CD4-positive, alpha-beta memory T cell (primary cell): Measurements from ENCODE around the gene C18orf32. TPM values are rescaled to one million over a fixed set of nuclear protein-coding genes. Genes with fewer than 3 reads are reported as not detected.

Source experiments
- CTCF ChIA-PET: fragments of 350-600 bp; sonication (Branson Sonifier 250); formaldehyde crosslinking; loops from one replicate; lab custom pipeline; 2021; ENCODE audit warnings: inconsistent platforms; ENCODE audit not compliant: partially characterized antibody; lab: Charles Lee
- POLR2A ChIA-PET: fragments of 350-600 bp; sonication (Branson Sonifier 250); formaldehyde crosslinking; loops from one replicate; lab custom pipeline; 2021; ENCODE audit not compliant: partially characterized antibody; lab: Charles Lee
- DNase-seq, 5 donors: peaks; one replicate each; pipeline versions ENCODE4 v3.0.0 to v3.0.0-alpha.2; 2020 to 2022; ENCODE audit warnings: mixed read lengths in 1 of 5
- H3K27ac ChIP-seq: one replicate; pipeline ENCODE4 v1.7.0; 2013; ENCODE audit warnings: low read depth, low read length
- H3K27me3 ChIP-seq: 2 replicates; pipeline ENCODE4 v1.7.0; 2013; ENCODE audit warnings: mild to moderate bottlenecking, low read length, moderate library complexity; ENCODE audit not compliant: insufficient read depth
- H3K36me3 ChIP-seq: 2 replicates; pipeline ENCODE4 v1.7.0; 2013; ENCODE audit warnings: mild to moderate bottlenecking, low read length, moderate library complexity; ENCODE audit not compliant: insufficient read depth
- H3K4me1 ChIP-seq: 2 replicates; pipeline ENCODE4 v1.7.0; 2013; ENCODE audit warnings: mild to moderate bottlenecking, low read length, moderate library complexity; ENCODE audit not compliant: insufficient read depth
- H3K4me3 ChIP-seq, 2 donors: one replicate each; pipeline ENCODE4 v1.7.0; 2013; ENCODE audit warnings: low read length in 2 of 2, mild to moderate bottlenecking in 1 of 2
- H3K9me3 ChIP-seq, 2 donors: one replicate each; pipeline ENCODE4 v1.7.0; 2013; ENCODE audit warnings: low read length in 2 of 2, control low read depth in 1 of 2; ENCODE audit not compliant: control insufficient read depth in 1 of 2
- H3K27ac Mint-ChIP-seq, 7 donors: one replicate each; pipeline ENCODE4 v1.8.0; 2020 to 2021; ENCODE audit warnings: mixed read lengths in 7 of 7, mild to moderate bottlenecking in 6 of 7, inconsistent platforms in 3 of 7, moderate library complexity in 3 of 7
- H3K27me3 Mint-ChIP-seq, 2 donors: one replicate each; pipeline ENCODE4 v1.8.0; 2020 to 2021; ENCODE audit warnings: mixed read lengths in 2 of 2
- H3K36me3 Mint-ChIP-seq, 2 donors: one replicate each; pipeline ENCODE4 v1.8.0; 2020 to 2021; ENCODE audit warnings: mixed read lengths in 2 of 2, inconsistent platforms in 1 of 2, mild to moderate bottlenecking in 1 of 2
- H3K4me1 Mint-ChIP-seq, 4 donors: one replicate each; pipeline ENCODE4 v1.8.0; 2020 to 2021; ENCODE audit warnings: mixed read lengths in 4 of 4, mild to moderate bottlenecking in 1 of 4
- H3K4me3 Mint-ChIP-seq, 8 donors: one replicate each; pipeline ENCODE4 v1.8.0; 2020 to 2021; ENCODE audit warnings: mixed read lengths in 8 of 8, mild to moderate bottlenecking in 7 of 8, moderate library complexity in 6 of 8, inconsistent platforms in 3 of 8
- H3K9me3 Mint-ChIP-seq, 8 donors: one replicate each; pipeline ENCODE4 v1.8.0; 2020 to 2021; ENCODE audit warnings: mixed read lengths in 8 of 8, mild to moderate bottlenecking in 5 of 8, inconsistent platforms in 3 of 8, moderate library complexity in 1 of 8
- intact Hi-C: fragments of 100-400 bp; cut with micrococcal nuclease; formaldehyde crosslinking; loops from one replicate; pipeline ENCODE4 v1.15.1; 2023
- polyA plus RNA-seq, 2 donors: library from polyadenylated mRNA; unstranded; fragments of 300-500 nt; fragmentation: Illumina TruSeq; gene quantifications; one replicate each; pipeline ENCODE4 v1.2.3, GENCODE V29; 2021
- total RNA-seq, 2 experiments: library from RNA; stranded (reverse); gene quantifications; one replicate each; pipeline ENCODE4 v1.2.3, GENCODE V29; 2021

The C18orf32 gene
- total and polyA plus RNA-seq, 4 experiments from 2014 or later = 48.7 to 138 (median 69.5) TPM

DNA sequence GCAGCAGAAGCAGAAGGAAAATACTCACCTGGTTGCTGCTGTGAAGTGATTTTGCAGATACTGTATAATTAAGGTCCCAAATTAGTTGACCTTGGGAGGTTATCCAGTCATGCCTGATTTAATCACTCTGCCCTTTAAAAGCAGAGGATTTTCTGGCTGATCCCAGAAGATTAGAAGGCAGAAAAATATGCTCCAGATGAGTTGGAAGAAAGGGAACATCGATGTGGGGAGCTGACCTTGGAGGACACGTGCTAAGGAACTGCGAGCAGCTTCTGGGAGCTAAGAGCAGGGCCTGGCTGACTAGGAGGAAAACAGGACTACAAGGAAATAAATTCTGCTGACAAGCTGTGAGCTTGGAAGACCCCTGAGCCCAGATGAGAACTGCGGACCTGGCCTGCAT is 13.3 kb downstream of the C18orf32 start:
- H3K36me3 Mint-ChIP-seq = peaks cover 5 to 14% of the 10 kb centered on the region in 2 donors
- no peak overlapping the region for H3K4me3 Mint-ChIP-seq
- DNase-seq = no peak
- H3K9me3 ChIP-seq = no peaks in the 10 kb centered on the region
- H3K27me3 ChIP-seq = no peaks in the 10 kb centered on the region
- no peak overlapping the region for H3K4me3 ChIP-seq
- H3K36me3 ChIP-seq = no peaks in the 10 kb centered on the region
- peaks cover 0 to 2% (median 0%) of the 10 kb centered on the region in 4 donors for H3K4me1 Mint-ChIP-seq
- POLR2A ChIA-PET = interaction anchor here (1.3 kb wide), 1 partner anchor 13 kb away, joined by 3 read pairs; the partner anchor contains the start of gene C18orf32
- intact Hi-C loops = no loop called here
- no peaks in the 10 kb centered on the region for H3K4me1 ChIP-seq
- H3K27ac ChIP-seq = no peak overlapping the region
- H3K27me3 Mint-ChIP-seq = peaks cover 7% of the 10 kb centered on the region in 2 donors
- H3K9me3 Mint-ChIP-seq = peaks cover 0 to 1% (median 0%) of the 10 kb centered on the region in 8 donors
- CTCF ChIA-PET = interaction anchor here (1.5 kb wide), 1 partner anchor 23 kb away, joined by 3 read pairs; no protein-coding TSS in a partner anchor
- no peak overlapping the region for H3K27ac Mint-ChIP-seq

DNA sequence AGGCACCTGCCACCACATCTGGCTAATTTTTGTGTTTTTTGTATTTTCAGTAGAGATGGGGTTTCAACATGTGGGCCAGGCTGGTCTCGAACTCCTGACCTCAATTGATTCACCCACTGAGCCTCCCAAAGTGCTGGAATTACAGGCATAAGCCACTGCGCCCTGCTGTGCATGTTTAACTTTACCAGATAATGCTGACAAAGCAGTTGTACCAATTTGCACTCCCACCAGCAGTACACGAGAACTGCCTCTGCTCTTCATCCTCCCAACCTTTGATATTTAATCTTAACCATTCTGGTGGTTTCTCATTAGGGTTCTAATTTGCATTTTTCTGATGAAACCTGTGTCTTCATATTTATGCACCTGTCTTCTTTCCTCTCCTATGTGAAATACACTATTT is 14.6 kb downstream of the C18orf32 start:
- Mint-ChIP-seq H3K27me3 (peaks cover 7 to 9% of the 10 kb centered on the region in 2 donors), H3K4me3 (no peak overlapping the region), H3K4me1 (peaks cover 0 to 2% (median 0%) of the 10 kb centered on the region in 4 donors), H3K36me3 (peaks cover 4 to 11% of the 10 kb centered on the region in 2 donors), H3K9me3 (peaks cover 0 to 1% (median 0%) of the 10 kb centered on the region in 8 donors), H3K27ac (no peak overlapping the region)
- ChIA-PET CTCF (no interaction called here), POLR2A (no interaction called here)
- intact Hi-C loops = no loop called here
- H3K4me1 ChIP-seq = no peaks in the 10 kb centered on the region
- no peak overlapping the region for H3K27ac ChIP-seq
- DNase-seq = no peak
- no peak overlapping the region for H3K4me3 ChIP-seq
- H3K27me3 ChIP-seq = no peaks in the 10 kb centered on the region
- no peaks in the 10 kb centered on the region for H3K36me3 ChIP-seq
- H3K9me3 ChIP-seq = no peaks in the 10 kb centered on the region

DNA sequence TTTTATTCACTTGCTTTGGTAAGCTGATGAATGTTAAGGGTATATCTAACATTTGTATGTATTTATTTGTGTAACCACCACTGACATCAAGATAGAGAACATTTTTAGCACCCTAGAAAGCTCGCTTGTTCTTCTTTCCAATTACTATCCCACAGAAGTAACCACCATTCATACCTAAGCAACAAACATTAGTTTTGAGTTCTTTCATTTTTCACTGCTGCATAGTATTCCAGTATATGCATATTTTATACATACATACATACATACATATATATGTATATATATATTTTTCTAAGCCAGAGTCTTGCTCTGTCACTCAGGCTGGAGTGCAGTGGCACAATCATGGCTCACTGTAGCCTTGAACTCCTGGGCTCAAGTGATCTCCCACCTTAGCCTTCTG is 15.5 kb downstream of the C18orf32 start:
- intact Hi-C loops = no loop called here
- Histone ChIP-seq H3K27me3 (no peaks in the 10 kb centered on the region), H3K9me3 (no peaks in the 10 kb centered on the region), H3K4me1 (no peaks in the 10 kb centered on the region), H3K36me3 (no peaks in the 10 kb centered on the region), H3K27ac (no peak overlapping the region), H3K4me3 (no peak overlapping the region)
- H3K4me1 Mint-ChIP-seq = peaks cover 0 to 2% (median 0%) of the 10 kb centered on the region in 4 donors
- peaks cover 7 to 9% of the 10 kb centered on the region in 2 donors for H3K27me3 Mint-ChIP-seq
- ChIA-PET POLR2A (interaction anchor here (1.0 kb wide), 1 partner anchor 16 kb away, joined by 3 read pairs; the partner anchor contains the start of gene C18orf32), CTCF (no interaction called here)
- no peak overlapping the region for H3K27ac Mint-ChIP-seq
- peaks cover 4% of the 10 kb centered on the region in 2 donors for H3K36me3 Mint-ChIP-seq
- H3K4me3 Mint-ChIP-seq = no peak overlapping the region
- DNase-seq = no peak
- H3K9me3 Mint-ChIP-seq = peaks cover 0 to 1% (median 0%) of the 10 kb centered on the region in 8 donors

DNA sequence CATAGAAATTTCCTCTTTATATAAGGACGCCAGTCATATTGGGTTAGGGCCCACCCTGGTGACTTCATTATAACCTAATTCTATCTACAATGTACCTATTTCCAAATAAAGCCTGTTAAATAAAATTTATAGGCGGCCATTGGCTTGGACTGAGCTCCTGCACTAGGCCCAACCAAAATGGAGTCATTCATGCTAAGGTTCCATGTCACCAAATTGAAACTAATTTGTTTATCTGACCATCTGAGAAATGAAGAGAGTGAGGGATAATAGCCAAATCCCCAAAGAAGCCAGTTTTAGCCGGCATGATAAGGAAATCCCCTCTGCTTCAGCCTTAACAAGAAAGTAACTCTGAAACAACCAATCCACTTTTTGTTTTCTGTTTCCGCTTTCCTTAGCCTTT is 19.4 kb downstream of the C18orf32 start:
- no peaks in the 10 kb centered on the region for H3K4me1 Mint-ChIP-seq
- CTCF ChIA-PET = interaction anchor here (1.1 kb wide), 1 partner anchor 8 kb away, joined by 4 read pairs; no protein-coding TSS in a partner anchor
- no peak for DNase-seq
- H3K27me3 Mint-ChIP-seq = peaks cover 7 to 9% of the 10 kb centered on the region in 2 donors
- no peaks in the 10 kb centered on the region for H3K36me3 Mint-ChIP-seq
- no peak overlapping the region for H3K4me3 ChIP-seq
- no peaks in the 10 kb centered on the region for H3K9me3 Mint-ChIP-seq
- intact Hi-C loops = no loop called here
- no peaks in the 10 kb centered on the region for H3K27me3 ChIP-seq
- POLR2A ChIA-PET = interaction anchor here (3.0 kb wide), 1 partner anchor 19 kb away, joined by 12 read pairs; the partner anchor contains the start of gene C18orf32
- H3K9me3 ChIP-seq = no peaks in the 10 kb centered on the region
- no peak overlapping the region for H3K4me3 Mint-ChIP-seq
- H3K27ac Mint-ChIP-seq = no peak overlapping the region
- no peak overlapping the region for H3K27ac ChIP-seq
- H3K4me1 ChIP-seq = no peaks in the 10 kb centered on the region
- no peaks in the 10 kb centered on the region for H3K36me3 ChIP-seq

DNA sequence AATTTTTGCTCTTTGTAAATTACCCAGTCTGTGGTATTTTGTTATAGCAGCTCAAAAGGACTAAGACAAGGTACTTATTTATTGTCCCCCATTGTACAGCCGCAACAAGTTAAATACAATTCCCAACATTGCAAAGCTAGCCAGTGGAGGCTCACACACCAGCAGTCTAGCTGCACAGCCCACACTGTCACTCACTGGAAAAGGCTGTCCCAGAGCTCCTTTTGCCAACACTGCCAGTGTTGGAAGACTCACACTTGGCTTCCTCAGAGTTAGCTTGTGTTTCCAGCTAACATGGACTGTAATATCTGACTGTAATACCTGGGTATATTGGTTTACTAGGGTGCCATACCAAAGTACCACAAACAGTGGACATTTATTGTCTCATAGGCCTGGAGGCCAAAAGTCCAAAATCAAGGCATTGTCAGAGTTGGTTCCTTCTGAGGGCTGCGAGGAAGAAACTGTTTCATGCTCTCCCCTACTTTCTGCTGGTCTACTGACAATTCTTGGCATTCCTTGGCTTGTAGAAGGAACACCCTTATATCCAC is 19.9 kb downstream of the C18orf32 start:
- H3K4me3 ChIP-seq = no peak overlapping the region
- POLR2A ChIA-PET = interaction anchor here (3.0 kb wide), 1 partner anchor 20 kb away, joined by 12 read pairs; the partner anchor contains the start of gene C18orf32
- H3K27me3 ChIP-seq = no peaks in the 10 kb centered on the region
- H3K27ac ChIP-seq = no peak overlapping the region
- H3K4me3 Mint-ChIP-seq = no peak overlapping the region
- H3K4me1 ChIP-seq = no peaks in the 10 kb centered on the region
- CTCF ChIA-PET = interaction anchor here (1.1 kb wide), 1 partner anchor 8 kb away, joined by 4 read pairs; no protein-coding TSS in a partner anchor
- H3K27me3 Mint-ChIP-seq = peaks cover 7 to 9% of the 10 kb centered on the region in 2 donors
- H3K9me3 Mint-ChIP-seq = no peaks in the 10 kb centered on the region
- intact Hi-C loops = no loop called here
- no peak overlapping the region for H3K27ac Mint-ChIP-seq
- DNase-seq = no peak
- no peaks in the 10 kb centered on the region for H3K36me3 ChIP-seq
- H3K36me3 Mint-ChIP-seq = no peaks in the 10 kb centered on the region
- no peaks in the 10 kb centered on the region for H3K9me3 ChIP-seq
- no peaks in the 10 kb centered on the region for H3K4me1 Mint-ChIP-seq

DNA sequence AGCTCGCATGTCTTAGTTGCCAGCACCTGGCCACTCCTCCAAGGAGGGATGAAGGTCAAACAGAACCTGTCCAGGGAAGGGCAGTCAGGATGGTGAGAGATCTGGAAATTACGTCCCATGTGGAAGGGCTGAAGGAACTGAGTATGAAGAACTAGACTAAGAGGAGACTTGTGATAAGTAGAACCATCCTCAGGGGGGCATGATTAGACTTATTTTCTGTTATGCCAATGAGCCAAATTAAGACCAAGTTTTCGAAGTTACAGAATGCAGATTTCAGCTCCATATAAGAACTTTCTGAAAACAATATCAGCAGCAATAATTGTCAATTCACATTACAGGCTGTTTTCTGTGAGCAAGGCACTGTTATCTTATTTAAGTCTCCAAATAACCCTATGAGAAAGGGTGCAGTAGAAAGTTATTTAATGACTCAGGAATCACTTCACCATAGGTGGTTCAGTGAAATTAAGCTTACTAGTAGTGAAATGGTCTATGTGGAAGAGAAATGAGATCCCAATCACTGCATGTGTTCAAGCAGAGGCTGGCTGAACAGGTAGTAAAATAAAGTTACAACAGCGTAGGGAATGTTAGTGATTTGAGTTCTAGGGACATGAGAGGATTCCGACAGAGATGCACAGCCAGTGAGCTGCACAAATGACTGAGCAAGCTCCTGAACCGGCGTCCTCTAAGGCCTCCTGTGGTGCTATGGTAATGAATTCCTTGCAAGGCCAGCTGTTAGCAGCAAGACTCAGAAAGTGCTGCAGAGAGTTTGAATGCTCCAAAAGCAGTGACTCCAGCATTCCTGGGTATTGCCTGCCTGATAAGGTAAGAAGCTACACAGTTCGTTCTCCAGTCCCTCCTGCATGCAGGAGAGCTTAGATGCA is 22.1 kb downstream of the C18orf32 start:
- DNase-seq = no peak
- H3K27ac ChIP-seq = no peak overlapping the region
- no peaks in the 10 kb centered on the region for H3K27me3 ChIP-seq
- Mint-ChIP-seq H3K4me1 (peaks cover 6 to 14% (median 9%) of the 10 kb centered on the region in 4 donors), H3K4me3 (no peak overlapping the region), H3K9me3 (no peaks in the 10 kb centered on the region), H3K27ac (no peak overlapping the region), H3K27me3 (peaks cover 1 to 4% of the 10 kb centered on the region in 2 donors), H3K36me3 (peaks cover 0 to 4% of the 10 kb centered on the region in 2 donors)
- H3K4me3 ChIP-seq = no peak overlapping the region
- intact Hi-C loops = loop anchor here (5.0 kb wide), 1 partner anchor 788 kb away; no protein-coding TSS in a partner anchor
- ChIA-PET CTCF (interaction anchor here (0.9 to 2.4 kb wide), 4 partner anchors 15 to 396 kb away, joined by 3 to 10 read pairs (median 4); no protein-coding TSS in a partner anchor), POLR2A (interaction anchor here (2.6 kb wide), 1 partner anchor 21 kb away, joined by 12 read pairs; the partner anchor contains the start of gene C18orf32)
- H3K36me3 ChIP-seq = no peaks in the 10 kb centered on the region
- peaks cover 9% of the 10 kb centered on the region for H3K4me1 ChIP-seq
- H3K9me3 ChIP-seq = no peaks in the 10 kb centered on the region
